NOMO-1 treated with dmso at 0.1 percent for 144 hours (cell line): ENCODE data around the gene SHISAL2B.
"Not testable (repeated sequence)": the region's sequence is repeated elsewhere in the genome, so short reads cannot be mapped to it uniquely, and the experiment has no call there.

ENCODE experiments used
- DNase-seq: peaks from one replicate; lab custom pipeline; 2025; ENCODE audit not compliant: unreplicated experiment; lab: John Stamatoyannopoulos, UW

The SHISAL2B gene

DNA sequence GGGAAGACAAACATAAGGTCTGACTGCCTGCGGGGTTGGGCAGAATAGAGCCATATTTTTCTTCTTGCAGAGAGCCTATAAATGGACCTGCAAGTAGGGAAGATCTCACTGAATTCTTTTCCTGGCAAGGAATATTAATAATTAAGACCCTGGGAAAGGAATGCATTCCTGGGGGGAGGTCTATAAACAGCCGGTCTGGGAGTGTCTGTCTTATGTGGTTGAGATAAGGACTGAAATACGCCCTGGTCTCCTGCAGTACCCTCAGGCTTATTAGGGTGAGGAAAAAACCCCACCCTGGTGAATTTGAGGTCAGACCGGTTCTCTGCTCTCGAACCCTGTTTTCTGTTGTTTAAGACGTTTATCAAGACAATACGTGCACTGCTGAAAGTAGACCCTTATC, 6.1 kb downstream of the SHISAL2B start:
- not testable (repeated sequence) for DNase-seq

GRCh38 chr5:64700765-64701164, 10.5 kb downstream of the SHISAL2B start:
- DNase-seq, result no peak

GRCh38 chr5:64706074-64706473, 15.8 kb downstream of the SHISAL2B start:
- DNase-seq, result not testable (repeated sequence)

DNA sequence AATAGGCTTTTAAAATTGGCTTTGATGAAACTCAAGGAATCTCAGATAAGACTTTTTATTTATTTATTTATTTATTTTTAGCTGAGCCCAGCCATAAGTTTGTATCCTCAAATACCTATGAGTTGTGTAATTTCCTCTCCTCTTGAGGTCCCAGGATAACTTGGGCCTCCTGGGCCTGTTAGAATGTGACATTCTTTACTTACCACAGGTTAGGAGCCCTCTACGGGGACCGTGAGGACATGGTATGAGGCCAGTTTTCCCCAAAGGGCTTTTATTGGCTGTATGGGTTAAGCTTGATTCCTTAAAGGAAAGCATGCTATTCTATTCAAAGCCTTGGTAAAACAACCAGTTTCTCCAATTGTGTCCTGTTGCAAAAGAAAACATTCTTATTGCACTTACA, 16.9 kb downstream of the SHISAL2B start:
- DNase-seq, result no peak

- DNase-seq, result not testable (repeated sequence)
Observed at GRCh38 chr5:64714495-64714894, 24.2 kb downstream of the SHISAL2B start.

GRCh38 chr5:64722588-64722987, 32.3 kb downstream of the SHISAL2B start:
- DNase-seq, result no peak

DNA sequence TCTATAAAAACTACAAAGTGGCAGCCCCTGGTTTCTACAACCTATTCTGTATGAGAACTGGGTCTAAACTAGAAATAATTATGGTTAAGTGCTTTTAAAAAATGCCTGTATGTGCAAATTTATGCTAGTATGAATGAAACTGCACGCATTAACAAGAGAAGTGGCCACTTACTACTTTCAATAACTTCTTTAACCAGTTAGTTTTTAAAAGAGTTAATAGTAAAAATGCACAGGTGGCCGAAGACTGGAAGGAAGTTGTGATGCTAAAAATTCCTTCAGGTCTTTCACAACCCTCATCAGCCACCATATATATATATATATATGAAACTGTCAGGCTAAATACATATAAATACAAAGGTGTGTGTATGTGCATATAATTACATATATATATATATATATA, 36.8 kb downstream of the SHISAL2B start:
- DNase-seq, result no peak

GRCh38 chr5:64742411-64742810, 52.1 kb downstream of the SHISAL2B start:
- no peak for DNase-seq

DNA sequence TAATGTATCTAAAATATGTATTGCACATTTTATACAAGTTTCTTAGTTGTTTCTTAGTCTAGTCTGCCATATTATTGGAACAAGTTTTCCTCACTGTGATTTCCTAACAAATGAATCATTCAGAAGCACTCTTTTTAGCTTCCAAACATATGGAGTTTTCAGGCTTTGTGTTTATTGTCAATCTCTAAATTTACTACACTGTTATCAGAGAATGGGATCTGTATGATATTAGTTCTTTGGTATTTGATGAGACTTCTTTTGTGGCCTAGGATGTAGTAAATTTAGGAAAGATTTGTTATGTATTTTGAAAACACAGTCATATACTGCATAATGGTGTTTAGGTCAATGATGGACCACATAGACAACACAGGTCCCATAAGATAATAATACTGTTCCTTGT, 52.5 kb downstream of the SHISAL2B start:
- DNase-seq, result no peak

DNA sequence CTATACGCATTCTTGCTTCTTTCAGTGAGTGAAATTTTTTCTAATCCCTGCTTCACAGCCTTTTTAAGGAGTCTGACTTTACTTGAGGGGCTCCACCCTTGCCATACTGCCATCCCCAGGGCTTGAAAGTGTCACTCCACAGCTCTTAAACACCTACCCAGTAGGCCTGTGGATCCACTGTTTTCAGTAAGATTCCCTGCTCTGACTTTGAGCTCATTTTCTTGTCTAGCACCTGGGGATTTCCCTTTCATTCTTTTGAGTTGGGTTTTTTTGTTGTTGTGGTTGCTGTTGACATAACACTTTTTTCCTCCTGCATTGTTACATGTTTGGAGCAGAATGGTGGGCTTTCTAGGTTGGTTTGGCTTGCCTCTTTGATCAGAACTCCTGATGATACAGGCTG, 54.6 kb downstream of the SHISAL2B start:
- no peak for DNase-seq

- DNase-seq, result no peak
Observed at GRCh38 chr5:64746446-64746845, 56.1 kb downstream of the SHISAL2B start.

DNA sequence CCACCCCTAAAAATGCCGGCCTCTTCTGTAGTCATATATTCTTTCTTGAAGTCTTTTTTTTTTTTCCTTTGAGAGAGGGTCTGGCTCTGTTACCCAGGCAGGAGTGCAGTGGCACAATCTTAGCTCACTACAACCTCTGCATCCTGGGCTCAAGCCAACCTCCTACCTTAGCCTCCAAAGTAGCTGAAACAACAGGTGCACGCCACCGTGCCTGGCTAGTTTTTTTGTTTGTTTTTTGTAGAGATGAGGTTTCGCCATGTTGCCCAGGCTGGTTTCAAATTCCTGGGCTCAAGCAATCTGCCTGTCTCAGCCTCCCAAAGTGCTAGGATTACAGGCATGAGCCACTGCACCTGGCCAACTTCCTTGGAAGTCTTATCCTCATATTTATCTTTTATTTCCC, 59.1 kb downstream of the SHISAL2B start:
- no peak for DNase-seq

GRCh38 chr5:64754066-64754465, 63.8 kb downstream of the SHISAL2B start:
- DNase-seq, result no peak

- no peak for DNase-seq
Observed at GRCh38 chr5:64758901-64759300, 68.6 kb downstream of the SHISAL2B start.

GRCh38 chr5:64759960-64760660, 69.8 kb downstream of the SHISAL2B start:
- DNase-seq, result no peak

GRCh38 chr5:64763948-64764503, 73.7 kb downstream of the SHISAL2B start:
- no peak for DNase-seq

DNA sequence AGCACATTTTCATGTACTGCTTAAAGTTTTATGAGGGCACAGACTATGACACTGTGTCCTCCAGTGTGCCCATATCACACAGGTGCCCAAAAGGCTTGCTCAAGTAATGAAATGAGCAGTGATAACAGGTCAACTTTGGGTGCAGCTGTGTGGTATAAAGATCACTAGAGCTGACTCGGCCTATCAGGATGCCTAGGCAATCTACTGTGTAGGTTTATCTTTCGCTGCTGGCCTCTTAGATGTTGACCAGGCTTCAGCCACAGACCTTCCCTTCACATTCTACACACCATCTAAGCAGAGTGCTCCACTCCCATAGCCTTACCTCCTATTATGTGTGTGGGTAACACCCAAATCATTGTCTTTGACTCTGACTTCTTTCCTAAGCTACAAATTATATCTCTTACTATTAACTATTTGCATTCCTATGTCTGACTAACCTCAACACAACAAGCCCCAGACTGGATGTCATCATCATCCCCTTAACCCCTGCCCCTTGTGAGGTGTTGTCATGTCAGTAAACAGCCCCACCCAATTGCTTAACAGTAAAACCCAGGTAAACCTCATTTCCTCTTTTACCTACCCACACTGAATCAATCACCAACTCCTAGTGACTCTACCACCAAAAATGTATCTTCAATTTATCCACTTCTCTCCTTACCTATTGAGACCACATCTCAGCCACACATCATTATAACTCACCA, 75.7 kb downstream of the SHISAL2B start:
- DNase-seq, result no peak

DNA sequence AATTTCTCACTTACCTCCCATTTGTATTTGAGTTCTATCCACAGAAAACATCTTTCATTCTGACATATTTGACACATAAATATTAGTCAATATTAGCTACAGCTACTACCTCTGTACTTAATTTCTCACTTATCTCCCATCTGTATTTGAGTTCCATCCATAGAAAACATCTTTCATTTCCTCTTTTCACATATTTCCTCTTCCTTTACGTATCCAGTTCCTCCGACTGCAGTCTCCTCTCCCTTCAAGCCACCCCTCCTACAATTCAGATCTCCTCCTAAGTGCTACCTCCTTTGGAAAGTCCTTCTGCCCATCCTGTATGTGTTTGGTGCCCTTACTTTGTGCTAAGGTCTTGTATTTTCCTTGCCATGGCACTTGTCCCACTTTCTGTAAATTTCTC, 76.6 kb downstream of the SHISAL2B start:
- DNase-seq, result no peak
